Head of caudate nucleus (tissue), 42 donors: Measurements from ENCODE around the gene TAF7.
"Not testable (repeated sequence)": the region's sequence is repeated elsewhere in the genome, so short reads cannot be mapped to it uniquely, and the experiment has no call there.

Source experiments
- DNase-seq, 42 donors: peaks; one replicate each; pipeline versions ENCODE4 v3.0.0 to v3.0.0-alpha.2; 2020 to 2021; ENCODE audit warnings: mixed read lengths in 7 of 42
- intact Hi-C: fragments of 100-400 bp; cut with DNase I; formaldehyde crosslinking; loops from one replicate; pipeline ENCODE4 v1.15.0; 2022

TAF7 gene

GRCh38 chr5:141320225-141321169 lies at the start of gene TAF7:
Gene TAF7, minus strand, starts transcription at chr5:141320784. Its CDS starts 740 bp downstream, at chr5:141320044.
- DNase-seq = peak; percentile 80 to 96 (median 92)
- intact Hi-C loops = loop anchor here (2.0 kb wide), 1 partner anchor 238 kb away; no protein-coding TSS in a partner anchor

- no peak for DNase-seq
- intact Hi-C loops = no loop called here
These were observed 45.7 kb upstream of the TAF7 start for GRCh38 chr5:141366016-141366896.

- intact Hi-C loops = no loop called here
- DNase-seq = no peak
These were observed 43.5 kb upstream of the TAF7 start, which contains the start of gene PCDHGA5 for GRCh38 chr5:141363952-141364660. Gene PCDHGA5, plus strand, starts transcription at chr5:141364162. Its CDS starts 169 bp downstream, at chr5:141364331.

GRCh38 chr5:141362719-141363118 lies 42.1 kb upstream of the TAF7 start:
- intact Hi-C loops = no loop called here
- no peak for DNase-seq

- intact Hi-C loops = no loop called here
- DNase-seq = no peak
These were observed 40.1 kb upstream of the TAF7 start for GRCh38 chr5:141360685-141361084.

- peak in 1 of 42 donors; percentile 28 for DNase-seq
- intact Hi-C loops = no loop called here
These were observed 39.3 kb upstream of the TAF7 start, which contains the start of gene PCDHGB2 for GRCh38 chr5:141359790-141360426. Gene PCDHGB2, plus strand, starts transcription at chr5:141359994. Its CDS starts 142 bp downstream, at chr5:141360136.

GRCh38 chr5:141356950-141357349 lies 36.4 kb upstream of the TAF7 start:
- no peak for DNase-seq

GRCh38 chr5:141356133-141356532 lies 35.5 kb upstream of the TAF7 start:
- intact Hi-C loops = no loop called here
- no peak for DNase-seq

More at GRCh38 chr5:141356950-141357349, 36.4 kb upstream of the TAF7 start:
- intact Hi-C loops = no loop called here

GRCh38 chr5:141355641-141356040 lies 35.1 kb upstream of the TAF7 start:
- DNase-seq = no peak
- intact Hi-C loops = no loop called here

GRCh38 chr5:141354900-141355469 lies 34.4 kb upstream of the TAF7 start, which contains the start of gene PCDHGA4:
Gene PCDHGA4, plus strand, starts transcription at chr5:141355021. Its CDS starts 87 bp downstream, at chr5:141355108.
- no peak for DNase-seq
- intact Hi-C loops = no loop called here

GRCh38 chr5:141351591-141351990 lies 31.0 kb upstream of the TAF7 start:
- no peak for DNase-seq
- intact Hi-C loops = no loop called here

- DNase-seq = peak in 13 of 42 donors; percentile 17 to 70 (median 37)
- intact Hi-C loops = no loop called here
These were observed 29.5 kb upstream of the TAF7 start, which contains the start of gene PCDHGB1 for GRCh38 chr5:141349917-141350619. Gene PCDHGB1, plus strand, starts transcription at chr5:141350099. Its CDS starts 162 bp downstream, at chr5:141350261.

- intact Hi-C loops, DNase-seq: not testable (repeated sequence)
These were observed 25.4 kb upstream of the TAF7 start for GRCh38 chr5:141346017-141346416.

- intact Hi-C loops = no loop called here
- DNase-seq = no peak
These were observed 24.7 kb upstream of the TAF7 start for GRCh38 chr5:141345327-141345726.

- no peak for DNase-seq
- intact Hi-C loops = no loop called here
These were observed 23.4 kb upstream of the TAF7 start for GRCh38 chr5:141343953-141344463.

- intact Hi-C loops = no loop called here
- no peak for DNase-seq
These were observed 22.8 kb upstream of the TAF7 start, which contains the start of gene PCDHGA3 for GRCh38 chr5:141343242-141343952. Gene PCDHGA3, plus strand, starts transcription at chr5:141343829. Its CDS starts 205 bp downstream, at chr5:141344034.
